HG03439 (cell line): ENCODE data around the gene LMTK3.

Source experiments
- ATAC-seq: cut with Tn5 transposase; IDR thresholded peaks from one replicate; pipeline ENCODE4 v1.9.1; 2021; ENCODE audit warnings: mild to moderate bottlenecking, moderate library complexity; ENCODE audit not compliant: unreplicated experiment

Gene LMTK3

GRCh38 chr19:48511800-48512503 lies at the start of gene LMTK3:
LMTK3 (minus strand) TSS chr19:48511835; CDS start chr19:48511576, 259 bp downstream.
- ATAC-seq, result no peak

GRCh38 chr19:48561412-48561811 lies 49.8 kb upstream of the LMTK3 start:
- no peak for ATAC-seq

GRCh38 chr19:48560095-48560530 lies 48.5 kb upstream of the LMTK3 start:
- no peak for ATAC-seq

GRCh38 chr19:48558018-48558684 lies 46.5 kb upstream of the LMTK3 start:
- no peak for ATAC-seq

- ATAC-seq, result no peak
Measured at GRCh38 chr19:48556825-48557224, 45.2 kb upstream of the LMTK3 start.

- no peak for ATAC-seq
Measured at GRCh38 chr19:48556163-48556562, 44.5 kb upstream of the LMTK3 start.

DNA sequence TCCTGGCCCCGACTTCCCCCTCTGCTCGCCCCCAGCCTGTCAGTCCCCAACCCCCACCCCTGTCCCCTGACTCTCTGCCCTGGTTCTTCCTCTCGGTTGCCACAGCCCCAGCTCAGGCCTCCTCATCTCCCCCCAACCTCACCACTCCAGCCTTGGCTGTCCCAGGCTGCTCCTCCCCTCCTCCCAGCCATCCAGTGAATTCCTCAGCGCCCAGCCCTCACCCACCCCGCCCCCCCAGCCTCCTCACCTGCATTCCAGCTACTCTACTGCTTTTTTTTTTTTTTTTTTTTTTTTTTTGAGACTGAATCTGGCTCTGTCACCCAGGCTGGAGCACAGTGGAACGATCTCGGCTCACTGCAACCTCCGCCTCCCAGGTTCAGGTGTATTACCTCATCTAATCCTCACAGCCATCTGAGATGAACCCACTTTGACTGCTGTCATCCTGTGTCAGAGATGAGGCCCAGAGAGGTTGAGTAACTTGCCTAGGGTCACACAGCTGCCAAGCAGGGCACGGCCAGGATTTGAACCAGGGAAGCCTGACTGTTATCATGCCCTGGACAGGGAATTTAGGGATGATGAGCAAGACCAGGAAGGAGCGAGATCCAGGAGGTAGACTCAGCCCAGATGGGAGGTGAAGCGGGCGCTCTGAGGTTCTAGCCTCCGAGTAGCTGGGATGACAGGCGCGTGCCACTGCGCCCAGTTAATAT lies 42.9 kb upstream of the LMTK3 start:
- ATAC-seq, result no peak

DNA sequence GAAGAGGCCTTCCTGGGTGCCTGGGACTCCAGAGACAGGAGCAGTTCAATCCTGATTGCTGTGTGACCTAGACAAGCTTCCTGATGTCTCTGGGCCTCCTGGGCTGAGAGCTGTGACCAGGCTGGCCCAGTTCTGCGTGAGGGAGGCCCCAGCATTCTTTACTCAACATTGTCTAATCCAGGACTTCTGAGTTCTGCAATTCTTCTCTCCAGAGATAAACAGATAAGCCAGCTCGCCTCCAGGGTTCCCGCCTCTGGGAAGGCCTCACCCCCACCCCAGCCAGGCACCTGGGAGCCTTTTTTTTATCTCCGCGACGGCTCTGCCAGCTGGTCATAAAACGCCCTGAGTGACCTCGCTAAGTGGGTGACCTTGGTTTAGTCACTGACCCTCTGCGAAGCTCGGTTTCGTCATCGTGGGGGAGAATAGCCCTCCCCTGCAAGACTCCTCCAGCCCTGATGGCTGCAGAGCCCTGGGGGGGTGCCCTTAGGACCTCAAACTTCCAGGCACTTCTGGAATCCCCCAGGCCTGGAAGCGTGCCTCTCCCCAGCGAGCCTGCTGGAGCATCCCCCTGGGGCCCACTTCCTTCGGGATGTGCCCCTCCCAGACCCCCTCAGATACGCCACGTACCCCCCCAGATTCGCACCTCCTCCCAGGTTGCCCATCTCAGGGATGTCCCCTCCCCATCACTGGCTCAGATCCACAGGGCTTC lies 42.2 kb upstream of the LMTK3 start:
- no peak for ATAC-seq

DNA sequence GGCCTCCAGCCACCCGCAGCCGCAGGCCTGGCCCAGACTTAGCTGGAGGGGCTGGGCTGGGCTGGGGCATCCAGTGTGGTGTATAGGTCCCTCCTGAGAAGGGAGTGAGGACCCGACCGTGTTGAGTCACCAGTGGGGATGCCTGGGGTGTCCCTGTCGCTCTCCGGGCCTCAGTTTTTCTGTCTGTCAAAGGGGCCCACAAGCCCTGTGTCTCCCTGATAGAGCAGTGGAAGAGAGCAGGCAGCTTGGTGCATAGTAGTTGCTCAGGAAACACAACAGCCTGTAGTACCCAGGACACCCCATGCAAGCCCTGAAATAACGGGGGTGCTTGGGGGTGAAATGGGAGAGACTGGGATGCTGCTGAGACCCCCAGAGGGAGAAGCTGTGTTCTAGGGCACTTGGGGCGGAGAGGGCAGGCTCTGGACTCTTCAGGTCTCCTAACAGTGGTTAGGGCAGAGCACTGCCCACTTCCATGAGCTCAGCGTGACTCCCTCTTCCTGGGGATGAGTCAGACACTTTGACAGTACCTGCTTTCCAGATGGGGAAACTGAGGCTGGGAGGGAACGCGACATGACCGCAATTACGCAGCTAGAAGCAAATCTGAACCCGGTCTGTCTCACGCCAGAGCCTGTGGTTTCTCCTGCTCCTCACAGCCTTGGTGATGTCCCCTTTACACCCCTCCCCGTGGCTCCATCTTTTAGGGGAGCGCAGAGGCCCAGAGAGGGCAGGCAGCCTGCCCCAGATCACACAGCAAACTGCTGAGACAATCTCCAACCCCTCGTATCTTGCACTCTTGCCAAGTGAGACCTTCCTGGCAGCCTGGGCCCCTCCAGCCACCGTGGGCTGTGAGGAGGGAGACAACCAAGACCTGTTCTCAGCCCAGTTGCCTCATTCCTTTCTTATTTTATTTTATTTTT lies 41.0 kb upstream of the LMTK3 start:
- no peak for ATAC-seq

GRCh38 chr19:48551437-48552302 lies 40.0 kb upstream of the LMTK3 start, which contains the start of gene SULT2B1:
SULT2B1 (plus strand) TSS chr19:48552172; CDS start chr19:48552253, 81 bp downstream.
- no peak for ATAC-seq

DNA sequence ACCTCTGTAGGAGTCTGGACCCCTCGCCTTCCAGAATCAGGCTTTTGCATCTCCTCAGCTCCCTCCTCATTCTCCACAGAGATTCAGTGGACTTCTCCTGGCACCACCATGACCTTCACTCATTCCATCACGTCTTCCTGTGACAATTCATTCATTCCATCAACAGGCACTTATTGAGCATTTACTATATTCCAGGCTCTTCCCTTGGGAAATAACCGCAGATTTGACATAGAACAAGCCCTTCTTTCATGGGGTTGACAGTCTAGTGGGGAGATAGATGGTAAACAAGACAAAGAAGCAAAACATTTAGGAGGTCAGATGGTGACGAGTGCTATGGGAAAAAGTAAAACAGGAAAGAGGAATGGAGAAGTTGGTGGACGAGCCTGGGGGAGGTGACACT lies 37.7 kb upstream of the LMTK3 start:
- ATAC-seq, result no peak

GRCh38 chr19:48548253-48548911 lies 36.7 kb upstream of the LMTK3 start:
- ATAC-seq, result no peak

DNA sequence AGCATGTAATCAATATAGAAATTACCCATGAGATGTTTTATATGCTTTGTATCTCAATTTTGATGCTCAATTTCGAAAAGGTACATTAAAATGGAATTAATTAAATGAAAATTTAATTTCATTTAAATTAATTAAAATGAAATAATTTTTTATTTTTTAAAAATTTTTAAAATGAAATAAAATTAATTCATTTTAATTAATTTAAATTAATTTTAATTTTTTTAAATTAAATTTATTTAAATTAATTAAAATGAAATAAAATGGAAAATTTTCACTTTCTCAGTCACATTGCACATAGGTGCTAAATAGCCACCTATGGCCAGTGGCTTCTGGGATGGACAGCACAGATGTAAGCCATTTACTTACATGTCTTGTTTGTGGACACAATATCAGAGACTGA lies 36.1 kb upstream of the LMTK3 start:
- ATAC-seq, result no peak

DNA sequence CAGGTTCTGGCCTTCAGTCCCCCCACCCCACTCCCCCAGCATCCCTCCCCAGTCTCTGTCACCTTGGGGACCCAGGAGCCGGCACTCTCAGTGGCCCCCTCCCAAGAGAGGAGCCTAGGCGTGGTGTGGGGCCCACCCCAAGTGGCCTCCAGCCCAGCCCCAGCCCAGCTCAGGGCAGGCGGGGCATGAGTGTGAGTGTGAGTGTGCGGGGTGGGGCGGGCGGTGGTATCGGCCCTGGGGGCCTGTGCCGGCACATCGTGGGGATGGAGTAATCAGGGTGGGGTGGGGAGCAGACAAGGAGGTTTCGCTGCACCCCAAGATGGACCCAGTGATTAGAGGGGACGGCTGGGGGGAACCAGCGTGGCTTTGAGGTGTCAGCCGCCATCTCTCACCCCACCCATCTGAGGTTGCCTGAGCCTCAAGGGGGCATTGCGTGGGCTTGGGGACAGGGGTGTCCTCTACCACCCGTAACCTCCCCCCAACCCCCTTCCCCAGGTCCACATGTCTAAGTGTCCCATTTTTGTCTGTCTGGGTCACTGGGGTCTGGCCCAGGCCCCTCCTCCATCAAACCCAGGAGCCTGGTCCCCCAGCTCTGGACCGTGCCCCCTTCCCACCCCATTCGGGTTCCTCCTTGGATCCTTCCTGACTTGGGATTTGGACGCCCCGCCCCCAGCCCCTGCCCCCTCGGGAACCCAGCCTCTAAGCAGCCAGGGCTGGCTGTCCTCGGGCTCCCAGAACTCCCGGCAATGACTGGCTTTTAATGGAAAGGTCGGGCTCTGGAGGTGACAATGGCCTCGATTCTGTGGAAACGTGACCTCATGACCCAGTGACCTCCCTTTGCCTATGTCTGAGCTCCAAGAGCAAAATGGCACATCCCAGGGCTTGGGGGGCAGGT lies 33.5 kb upstream of the LMTK3 start:
- ATAC-seq, result no peak

DNA sequence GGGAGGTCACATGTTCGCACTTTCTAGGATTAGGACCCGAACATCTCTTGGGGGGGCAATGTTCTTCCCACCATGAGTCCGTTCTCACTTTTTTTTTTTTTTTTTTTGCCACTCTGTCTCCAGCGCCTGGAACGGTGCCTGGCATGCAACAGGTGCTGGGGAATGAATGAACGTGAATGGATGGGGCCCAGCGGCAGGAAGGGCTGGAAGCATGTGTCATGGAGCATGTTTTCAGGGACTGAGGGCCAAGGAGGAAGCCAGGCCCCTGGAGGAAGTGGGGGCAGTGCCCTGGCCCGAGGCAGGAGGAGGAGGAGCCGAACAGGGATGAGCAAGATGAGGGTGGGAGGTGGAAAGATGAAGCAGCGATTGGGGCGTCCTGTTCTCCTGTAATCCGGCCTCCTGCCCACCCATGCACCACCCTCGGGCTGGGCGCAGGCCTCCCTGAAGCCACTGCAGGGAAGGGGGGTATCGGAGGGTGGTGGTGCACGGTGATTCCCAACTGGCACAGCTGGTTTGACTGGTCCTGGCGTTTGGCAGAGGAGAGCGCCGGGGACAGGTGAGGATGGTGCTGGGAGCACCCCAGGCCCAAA lies 31.6 kb upstream of the LMTK3 start:
- no peak for ATAC-seq

GRCh38 chr19:48541813-48542212 lies 30.2 kb upstream of the LMTK3 start:
- no peak for ATAC-seq

DNA sequence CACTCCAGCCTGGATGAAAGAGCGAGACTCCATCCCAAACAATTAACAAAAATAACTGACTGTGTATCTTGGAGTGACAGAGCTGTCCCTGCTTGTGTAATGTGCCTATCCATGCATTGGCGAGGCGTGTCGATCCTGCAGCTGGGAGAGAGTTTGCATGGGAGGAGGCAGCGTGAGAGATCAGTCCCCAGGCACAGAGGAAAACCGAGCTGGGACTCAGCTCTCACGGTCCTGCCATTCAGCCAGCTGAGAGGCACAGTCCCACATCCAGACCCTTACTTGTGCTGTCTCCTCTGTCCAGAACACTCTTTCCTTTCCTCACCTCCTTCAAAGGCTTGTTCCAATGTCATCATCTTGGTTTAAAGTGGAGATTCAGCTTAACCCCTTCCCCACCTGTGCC lies 28.5 kb upstream of the LMTK3 start:
- ATAC-seq, result no peak
